ENCODE data around the gene FAM222A.

FAM222A gene

DNA sequence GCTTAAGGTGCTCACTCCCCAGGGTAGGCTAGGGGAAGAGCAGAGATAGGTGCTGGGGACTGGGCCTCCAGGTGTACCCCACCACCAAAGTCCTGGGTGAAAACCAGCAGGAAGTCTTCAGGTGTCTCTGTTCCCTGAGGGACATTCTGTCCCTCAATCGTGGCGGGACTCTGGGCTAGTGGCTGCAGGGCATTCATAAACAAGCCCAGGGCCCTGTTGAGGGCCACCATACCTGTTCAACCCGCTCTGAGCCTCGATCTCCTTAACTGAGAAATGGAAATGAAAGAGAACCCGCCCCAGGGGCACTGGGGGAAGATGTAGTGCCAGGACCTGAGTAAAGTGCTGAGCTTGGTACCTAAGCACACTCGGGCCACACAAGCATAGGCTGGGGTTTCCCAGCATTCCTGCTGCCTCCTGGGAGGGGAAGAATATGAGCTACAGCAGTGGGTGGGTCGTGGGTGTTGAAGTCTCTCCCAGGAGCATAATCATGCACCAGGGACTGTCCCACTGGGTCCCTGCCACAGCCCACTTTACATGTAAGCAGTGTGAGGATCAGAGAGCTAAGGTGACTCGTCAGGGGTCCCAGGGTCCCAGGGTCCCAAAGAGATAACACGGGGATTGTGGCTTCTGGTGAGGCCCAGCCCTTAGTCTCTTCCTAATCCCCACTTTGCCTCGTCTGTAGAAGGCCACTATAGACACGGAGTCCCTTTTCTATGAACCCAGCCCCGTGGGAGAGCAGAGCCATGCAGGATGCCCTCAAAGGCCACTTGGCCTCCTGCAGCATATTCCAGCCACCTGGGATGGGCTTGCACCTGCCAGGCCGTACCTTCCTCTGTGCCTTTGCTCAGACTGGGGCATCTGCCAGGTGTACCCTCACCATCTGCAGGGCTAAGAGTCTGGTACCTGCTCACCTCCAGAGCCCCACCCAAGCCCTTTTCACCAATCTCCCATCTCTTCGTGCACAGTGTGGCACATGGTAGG, 14.4 kb downstream of the FAM222A start:
- Histone ChIP-seq H2BK5ac (ENCODE audit: low read length) (peak overlapping the region; percentile 94), H3K9ac (ENCODE audit: low read depth, low read length, poor library complexity) (no peak overlapping the region), H3K4me2 (ENCODE audit: insufficient read depth, low read length, poor library complexity, severe bottlenecking) (no peak overlapping the region), H3K23ac (ENCODE audit: low read depth, low read length, poor library complexity) (no peak overlapping the region), H2AFZ (ENCODE audit: low read length) (peak overlapping the region; percentile 78), H3K14ac (ENCODE audit: low read length) (no peak overlapping the region), H3K27ac (replicated peaks; ENCODE audit: low read length) (no peak overlapping the region), H2BK120ac (ENCODE audit: low read depth, low read length) (peak overlapping the region; percentile 10), H3K4me1 (ENCODE audit: control insufficient read depth in 2 of 2, insufficient read depth in 1 of 2, low read depth in 1 of 2, low read length in 2 of 2) (peaks cover 30 to 52% of the 10 kb centered on the region in 2 donors), H2BK15ac (ENCODE audit: low read length) (peak overlapping the region; percentile 47), H3K18ac (ENCODE audit: low read length) (peak overlapping the region; percentile 90), H4K91ac (ENCODE audit: low read depth, low read length, poor library complexity) (peak overlapping the region; percentile 56), H2AK5ac (ENCODE audit: low read depth, low read length) (peak overlapping the region; percentile 99), H3K27me3 (ENCODE audit: control insufficient read depth in 3 of 3, insufficient read depth in 3 of 3, low read depth in 1 of 3, low read length in 3 of 3) (peaks cover 0 to 26% (median 0%) of the 10 kb centered on the region in 3 experiments), H3K4ac (ENCODE audit: low read length) (no peak overlapping the region), H3K9me3 (replicated peaks in 1 of 2; ENCODE audit: control insufficient read depth in 2 of 2, insufficient read depth in 1 of 2, low read depth in 1 of 2, low read length in 2 of 2) (no peaks in the 10 kb centered on the region), H3K79me1 (ENCODE audit: low read depth, low read length) (peaks cover 12% of the 10 kb centered on the region), H3K36me3 (replicated peaks in 1 of 2; ENCODE audit: control insufficient read depth in 2 of 2, insufficient read depth in 2 of 2, low read length in 2 of 2) (no peaks in the 10 kb centered on the region), H4K8ac (ENCODE audit: low read depth, low read length) (peak overlapping the region; percentile 83), H3K4me3 (ENCODE audit: low read length in 2 of 2) (no peak overlapping the region), H2BK12ac (ENCODE audit: low read length) (peak overlapping the region; percentile 11)
- no CpG with 5 or more reads among the region's 14 CpGs for WGBS, 2 donors (ENCODE audit: extremely low coverage in 2 of 2, insufficient read length in 2 of 2, insufficient replicate concordance in 1 of 2)
- no peak for DNase-seq (ENCODE audit: low spot score)

DNA sequence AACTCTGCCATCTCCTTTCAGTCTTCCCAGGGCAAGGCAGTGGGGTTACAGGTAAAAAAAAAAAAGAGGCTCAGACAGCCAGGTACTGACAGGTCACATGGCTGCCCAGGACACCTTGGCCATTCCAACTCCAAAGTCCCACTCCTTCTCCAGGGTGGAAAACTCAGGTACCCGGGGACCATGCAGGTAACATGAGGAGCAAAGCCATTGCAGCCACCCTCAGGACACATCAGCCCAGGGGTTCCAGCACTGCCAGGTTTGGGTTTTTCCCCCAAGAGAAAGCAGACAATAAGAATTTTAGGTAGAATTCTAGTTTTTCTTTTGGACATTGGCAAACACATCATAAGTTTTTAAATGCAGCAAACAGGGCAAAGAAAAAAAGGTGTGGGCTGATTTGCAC, 15.3 kb downstream of the FAM222A start:
- H4K91ac ChIP-seq (ENCODE audit: low read depth, low read length, poor library complexity), result no peak overlapping the region
- H3K27ac ChIP-seq (replicated peaks; ENCODE audit: low read length), result no peak overlapping the region
- no peak overlapping the region for H3K18ac ChIP-seq (ENCODE audit: low read length)
- H3K79me1 ChIP-seq (ENCODE audit: low read depth, low read length), result peaks cover 12% of the 10 kb centered on the region
- no peaks in the 10 kb centered on the region for H3K9me3 ChIP-seq (replicated peaks in 1 of 2; ENCODE audit: control insufficient read depth in 2 of 2, insufficient read depth in 1 of 2, low read depth in 1 of 2, low read length in 2 of 2)
- DNase-seq (ENCODE audit: low spot score), result no peak
- H3K4ac ChIP-seq (ENCODE audit: low read length), result no peak overlapping the region
- WGBS, 2 donors (ENCODE audit: extremely low coverage in 2 of 2, insufficient read length in 2 of 2, insufficient replicate concordance in 1 of 2), result no CpG with 5 or more reads among the region's 1 CpG
- H2BK15ac ChIP-seq (ENCODE audit: low read length), result no peak overlapping the region
- no peak overlapping the region for H3K14ac ChIP-seq (ENCODE audit: low read length)
- H2BK5ac ChIP-seq (ENCODE audit: low read length), result no peak overlapping the region
- H3K4me2 ChIP-seq (ENCODE audit: insufficient read depth, low read length, poor library complexity, severe bottlenecking), result no peak overlapping the region
- H2BK120ac ChIP-seq (ENCODE audit: low read depth, low read length), result no peak overlapping the region
- H3K23ac ChIP-seq (ENCODE audit: low read depth, low read length, poor library complexity), result no peak overlapping the region
- H2AK5ac ChIP-seq (ENCODE audit: low read depth, low read length), result no peak overlapping the region
- H3K27me3 ChIP-seq (ENCODE audit: control insufficient read depth in 3 of 3, insufficient read depth in 3 of 3, low read depth in 1 of 3, low read length in 3 of 3), result peaks cover 0 to 18% (median 0%) of the 10 kb centered on the region in 3 experiments
- peaks cover 30 to 46% of the 10 kb centered on the region in 2 donors for H3K4me1 ChIP-seq (ENCODE audit: control insufficient read depth in 2 of 2, insufficient read depth in 1 of 2, low read depth in 1 of 2, low read length in 2 of 2)
- no peak overlapping the region for H2AFZ ChIP-seq (ENCODE audit: low read length)
- no peak overlapping the region for H2BK12ac ChIP-seq (ENCODE audit: low read length)
- no peaks in the 10 kb centered on the region for H3K36me3 ChIP-seq (replicated peaks in 1 of 2; ENCODE audit: control insufficient read depth in 2 of 2, insufficient read depth in 2 of 2, low read length in 2 of 2)
- no peak overlapping the region for H4K8ac ChIP-seq (ENCODE audit: low read depth, low read length)
- no peak overlapping the region for H3K9ac ChIP-seq (ENCODE audit: low read depth, low read length, poor library complexity)
- H3K4me3 ChIP-seq (ENCODE audit: low read length in 2 of 2), result no peak overlapping the region

DNA sequence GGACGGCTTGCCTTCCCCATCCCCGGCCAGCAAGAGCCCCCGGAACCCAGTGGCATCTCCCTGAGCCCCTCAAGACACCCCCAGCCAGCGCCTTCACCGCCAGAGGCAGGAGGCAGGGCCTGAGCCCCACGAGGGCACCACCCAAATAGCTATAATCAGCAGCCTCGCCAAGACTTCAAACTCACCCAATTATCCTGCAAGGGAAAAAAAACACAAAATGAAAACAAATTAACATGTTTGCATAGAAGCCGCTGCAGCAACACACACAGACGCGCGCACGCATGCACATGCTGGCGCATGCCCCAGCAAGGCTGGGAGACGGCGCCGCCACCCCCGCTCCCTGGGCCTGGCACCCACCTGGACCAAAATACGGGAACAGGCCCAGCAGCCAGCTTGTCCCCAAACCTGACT, 15.8 kb downstream of the FAM222A start:
- H2BK12ac ChIP-seq (ENCODE audit: low read length), result peak overlapping the region; percentile 63
- no peak overlapping the region for H2AFZ ChIP-seq (ENCODE audit: low read length)
- H3K4ac ChIP-seq (ENCODE audit: low read length), result no peak overlapping the region
- H3K14ac ChIP-seq (ENCODE audit: low read length), result no peak overlapping the region
- peak overlapping the region; percentile 84 for H3K18ac ChIP-seq (ENCODE audit: low read length)
- H4K8ac ChIP-seq (ENCODE audit: low read depth, low read length), result no peak overlapping the region
- H2BK120ac ChIP-seq (ENCODE audit: low read depth, low read length), result no peak overlapping the region
- no peak overlapping the region for H4K91ac ChIP-seq (ENCODE audit: low read depth, low read length, poor library complexity)
- H3K27me3 ChIP-seq (ENCODE audit: control insufficient read depth in 3 of 3, insufficient read depth in 3 of 3, low read depth in 1 of 3, low read length in 3 of 3), result peaks cover 0 to 15% (median 0%) of the 10 kb centered on the region in 3 experiments
- H3K79me1 ChIP-seq (ENCODE audit: low read depth, low read length), result peaks cover 10% of the 10 kb centered on the region
- no peak overlapping the region for H3K9ac ChIP-seq (ENCODE audit: low read depth, low read length, poor library complexity)
- H3K4me2 ChIP-seq (ENCODE audit: insufficient read depth, low read length, poor library complexity, severe bottlenecking), result no peak overlapping the region
- no peaks in the 10 kb centered on the region for H3K36me3 ChIP-seq (replicated peaks in 1 of 2; ENCODE audit: control insufficient read depth in 2 of 2, insufficient read depth in 2 of 2, low read length in 2 of 2)
- H2BK5ac ChIP-seq (ENCODE audit: low read length), result no peak overlapping the region
- H3K23ac ChIP-seq (ENCODE audit: low read depth, low read length, poor library complexity), result no peak overlapping the region
- H2BK15ac ChIP-seq (ENCODE audit: low read length), result peak overlapping the region; percentile 60
- H3K9me3 ChIP-seq (replicated peaks in 1 of 2; ENCODE audit: control insufficient read depth in 2 of 2, insufficient read depth in 1 of 2, low read depth in 1 of 2, low read length in 2 of 2), result no peaks in the 10 kb centered on the region
- H3K4me1 ChIP-seq (ENCODE audit: control insufficient read depth in 2 of 2, insufficient read depth in 1 of 2, low read depth in 1 of 2, low read length in 2 of 2), result peaks cover 30 to 48% of the 10 kb centered on the region in 2 donors
- no CpG with 5 or more reads among the region's 18 CpGs for WGBS, 2 donors (ENCODE audit: extremely low coverage in 2 of 2, insufficient read length in 2 of 2, insufficient replicate concordance in 1 of 2)
- H3K4me3 ChIP-seq (ENCODE audit: low read length in 2 of 2), result no peak overlapping the region
- no peak overlapping the region for H3K27ac ChIP-seq (replicated peaks; ENCODE audit: low read length)
- H2AK5ac ChIP-seq (ENCODE audit: low read depth, low read length), result no peak overlapping the region
- no peak for DNase-seq (ENCODE audit: low spot score)

DNA sequence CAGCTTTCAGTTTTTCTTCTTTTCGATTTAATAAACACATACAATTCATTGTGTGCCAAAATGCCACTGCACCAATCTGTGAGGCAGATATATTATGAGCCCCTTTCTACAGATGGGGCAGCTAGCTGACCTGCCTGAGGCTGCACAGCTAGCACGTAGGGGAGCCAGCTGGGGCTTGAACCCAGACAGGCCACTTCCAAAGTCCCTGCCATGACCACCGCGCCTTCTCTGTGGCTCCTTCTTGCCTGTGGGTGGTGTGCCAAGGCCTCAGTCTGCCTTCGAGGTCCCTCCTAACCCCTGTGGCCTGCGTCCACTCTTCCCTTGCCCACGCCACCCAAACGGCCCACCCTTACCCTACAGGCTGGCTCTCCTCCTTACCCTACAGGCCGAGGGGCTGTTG, 16.2 kb downstream of the FAM222A start:
- Histone ChIP-seq H2BK12ac (ENCODE audit: low read length) (peak overlapping the region; percentile 63), H3K4me2 (ENCODE audit: insufficient read depth, low read length, poor library complexity, severe bottlenecking) (no peak overlapping the region), H3K79me1 (ENCODE audit: low read depth, low read length) (peaks cover 10% of the 10 kb centered on the region), H3K23ac (ENCODE audit: low read depth, low read length, poor library complexity) (no peak overlapping the region), H3K27ac (replicated peaks; ENCODE audit: low read length) (no peak overlapping the region), H3K9me3 (replicated peaks in 1 of 2; ENCODE audit: control insufficient read depth in 2 of 2, insufficient read depth in 1 of 2, low read depth in 1 of 2, low read length in 2 of 2) (no peaks in the 10 kb centered on the region), H3K9ac (ENCODE audit: low read depth, low read length, poor library complexity) (no peak overlapping the region), H3K18ac (ENCODE audit: low read length) (peak overlapping the region; percentile 55), H2AFZ (ENCODE audit: low read length) (no peak overlapping the region), H2BK15ac (ENCODE audit: low read length) (peak overlapping the region; percentile 60), H2BK120ac (ENCODE audit: low read depth, low read length) (peak overlapping the region; percentile 29), H2BK5ac (ENCODE audit: low read length) (no peak overlapping the region), H3K27me3 (ENCODE audit: control insufficient read depth in 3 of 3, insufficient read depth in 3 of 3, low read depth in 1 of 3, low read length in 3 of 3) (peaks cover 0 to 13% (median 0%) of the 10 kb centered on the region in 3 experiments), H3K36me3 (replicated peaks in 1 of 2; ENCODE audit: control insufficient read depth in 2 of 2, insufficient read depth in 2 of 2, low read length in 2 of 2) (no peaks in the 10 kb centered on the region), H4K91ac (ENCODE audit: low read depth, low read length, poor library complexity) (no peak overlapping the region), H4K8ac (ENCODE audit: low read depth, low read length) (no peak overlapping the region), H2AK5ac (ENCODE audit: low read depth, low read length) (peak overlapping the region; percentile 92), H3K4me3 (ENCODE audit: low read length in 2 of 2) (no peak overlapping the region), H3K4ac (ENCODE audit: low read length) (no peak overlapping the region), H3K14ac (ENCODE audit: low read length) (peak overlapping the region; percentile 60), H3K4me1 (ENCODE audit: control insufficient read depth in 2 of 2, insufficient read depth in 1 of 2, low read depth in 1 of 2, low read length in 2 of 2) (peaks cover 34 to 51% of the 10 kb centered on the region in 2 donors)
- DNase-seq (ENCODE audit: low spot score), result no peak
- no CpG with 5 or more reads among the region's 9 CpGs for WGBS, 2 donors (ENCODE audit: extremely low coverage in 2 of 2, insufficient read length in 2 of 2, insufficient replicate concordance in 1 of 2)
